ENCODE data around the gene SLC25A34. TPM values are rescaled to one million over a fixed set of nuclear protein-coding genes. Genes with fewer than 3 reads are reported as not detected.

The SLC25A34 gene
- total RNA-seq, 1 donor from 2014 or later, result 0.50 TPM

DNA sequence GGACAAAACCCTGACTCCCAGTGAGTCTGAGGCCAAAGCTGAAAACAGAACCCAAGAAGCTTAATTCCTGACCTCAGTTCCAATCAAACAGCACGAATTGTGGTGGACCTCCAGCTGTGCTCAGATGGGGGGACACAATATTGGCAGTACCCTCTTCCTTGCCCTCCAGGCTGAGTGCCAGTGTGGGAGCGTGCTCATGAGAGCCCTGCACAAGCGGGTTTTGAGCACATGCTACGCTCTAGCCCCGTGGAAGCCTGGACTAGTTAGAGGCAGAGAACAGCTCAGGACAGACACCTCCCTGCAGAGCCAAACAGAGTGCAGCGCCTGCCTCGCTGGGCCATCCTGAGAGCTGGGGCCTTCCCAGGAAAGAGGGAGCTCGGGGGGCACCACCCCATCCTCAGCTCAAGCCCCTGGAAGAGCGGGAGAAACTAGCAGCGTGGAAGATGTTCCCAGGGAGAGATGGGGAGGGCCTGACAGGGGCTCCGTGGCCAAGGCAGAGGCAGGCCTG lies 2.8 kb upstream of the SLC25A34 start:
- no peak for DNase-seq (ENCODE audit: low read depth)

DNA sequence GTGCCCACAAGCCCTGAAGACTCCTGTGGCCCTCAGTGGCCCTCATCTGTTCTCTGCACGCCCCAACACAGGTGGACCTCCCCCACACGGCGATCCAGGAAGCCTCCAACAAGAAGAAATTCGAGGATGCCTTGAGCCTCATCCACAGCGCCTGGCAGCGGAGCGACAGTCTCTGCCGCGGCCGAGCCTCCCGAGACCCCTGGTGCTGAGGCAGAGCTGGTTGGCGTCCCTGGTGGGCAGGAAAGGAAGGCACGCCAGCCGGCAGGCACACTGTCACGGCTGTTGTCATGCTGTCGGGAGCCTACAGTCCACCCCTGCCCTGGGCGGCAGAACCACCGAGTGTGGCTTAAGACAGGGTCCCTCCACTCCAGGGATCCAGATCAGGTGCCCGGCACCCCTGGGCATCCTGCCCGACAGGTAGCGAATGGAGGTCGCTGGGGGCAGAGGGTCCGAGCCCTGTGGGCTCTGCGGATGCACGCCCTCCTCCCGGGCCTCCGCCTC lies 2.3 kb upstream of the SLC25A34 start:
- no peak for DNase-seq (ENCODE audit: low read depth)

DNA sequence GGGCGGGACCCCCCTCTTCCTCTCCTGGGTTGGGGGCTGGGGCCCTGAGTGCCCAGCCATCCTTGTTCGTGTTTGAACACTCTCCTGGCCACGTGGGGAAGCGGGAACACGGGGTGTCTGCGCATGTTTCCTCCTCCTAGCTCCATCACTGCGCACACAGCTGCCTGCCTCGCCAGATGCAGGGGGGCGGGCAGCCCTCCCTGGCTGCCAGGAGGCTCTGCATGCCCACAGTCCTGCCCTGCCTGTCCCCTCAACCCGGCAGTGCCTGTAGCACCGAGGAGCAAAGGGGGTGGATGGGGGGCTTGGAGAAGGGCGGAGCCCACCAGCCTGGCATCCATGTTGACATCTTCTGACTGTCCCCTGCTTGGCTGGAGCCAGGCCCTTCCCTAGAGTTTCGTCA lies 1.8 kb upstream of the SLC25A34 start:
- DNase-seq (ENCODE audit: low read depth), result no peak

DNA sequence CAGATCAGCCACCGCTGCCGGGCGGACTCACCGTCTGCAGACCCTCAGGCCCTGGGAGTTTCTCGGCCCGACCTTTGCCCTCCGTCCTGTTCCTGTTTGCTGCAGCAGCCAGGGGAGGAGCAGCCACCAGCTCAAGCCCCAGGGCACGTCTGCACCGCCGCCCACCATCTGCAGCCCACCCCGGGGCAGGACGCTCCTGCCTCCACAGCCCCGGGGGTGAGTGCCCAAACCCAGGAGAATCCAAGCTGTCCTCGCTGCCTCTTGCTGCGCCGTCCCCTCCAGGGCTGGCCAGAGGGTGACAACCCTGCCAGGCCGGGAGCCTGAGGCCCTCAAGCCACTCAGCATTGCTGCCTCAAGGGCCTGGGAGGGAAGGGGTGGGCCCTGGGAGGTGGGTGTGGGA lies 1.2 kb upstream of the SLC25A34 start:
- no peak for DNase-seq (ENCODE audit: low read depth)

DNA sequence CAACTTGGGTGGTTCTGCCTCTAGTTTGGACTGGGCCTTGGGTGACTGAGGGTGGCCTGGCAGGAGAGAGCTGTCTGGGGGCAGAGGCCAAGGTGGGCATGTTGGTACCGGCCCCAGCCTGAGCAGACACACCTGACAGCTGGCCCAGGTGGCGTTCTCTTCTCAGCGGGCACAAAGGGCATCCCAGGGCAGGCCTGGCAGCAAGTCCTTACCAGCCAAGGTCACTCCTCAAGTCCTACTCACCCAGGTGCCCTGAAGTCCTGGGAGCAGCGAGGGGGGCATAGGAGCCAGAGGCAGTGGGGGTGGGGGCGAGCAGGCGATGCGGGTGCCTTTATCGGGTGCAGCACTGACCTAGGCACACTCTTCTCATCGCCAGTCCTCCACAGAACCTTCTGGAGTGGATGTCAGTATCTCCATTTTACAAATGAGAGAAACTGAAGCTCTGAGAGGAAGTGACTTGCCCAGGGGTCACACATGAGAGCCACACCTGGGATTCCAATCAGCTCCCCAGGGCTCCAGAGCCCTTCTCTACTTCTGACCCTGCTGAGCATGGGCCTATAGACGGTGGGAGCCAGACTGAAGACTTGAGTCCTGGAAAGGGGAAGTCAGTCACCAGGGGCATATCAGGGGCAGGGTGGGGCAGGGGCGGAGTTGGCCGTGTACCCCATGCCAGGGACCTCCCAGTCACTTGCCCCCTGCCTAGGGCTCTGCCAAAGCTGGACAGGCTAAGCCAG lies 587 bp upstream of the SLC25A34 start:
- no peak for DNase-seq (ENCODE audit: low read depth)

DNA sequence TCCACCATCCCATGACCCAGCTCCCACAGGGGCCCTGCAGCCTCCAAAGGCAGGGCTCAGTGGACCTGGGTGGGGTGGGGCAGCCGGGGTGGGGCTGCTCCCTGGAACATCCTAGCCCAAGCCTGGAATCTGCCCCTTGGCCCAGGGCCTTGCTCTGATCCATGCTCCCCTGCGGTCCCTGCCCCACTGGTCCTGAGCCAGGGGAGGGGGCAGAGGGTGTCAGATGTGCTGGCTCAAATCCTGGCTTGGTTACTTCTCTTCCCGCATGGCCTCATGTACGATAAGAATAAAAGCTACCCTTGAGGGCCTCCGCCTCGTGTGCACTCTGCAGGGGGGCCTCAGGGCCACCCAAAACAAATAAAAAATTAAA lies 819 bp downstream of the SLC25A34 start:
- no peak for DNase-seq (ENCODE audit: low read depth)

DNA sequence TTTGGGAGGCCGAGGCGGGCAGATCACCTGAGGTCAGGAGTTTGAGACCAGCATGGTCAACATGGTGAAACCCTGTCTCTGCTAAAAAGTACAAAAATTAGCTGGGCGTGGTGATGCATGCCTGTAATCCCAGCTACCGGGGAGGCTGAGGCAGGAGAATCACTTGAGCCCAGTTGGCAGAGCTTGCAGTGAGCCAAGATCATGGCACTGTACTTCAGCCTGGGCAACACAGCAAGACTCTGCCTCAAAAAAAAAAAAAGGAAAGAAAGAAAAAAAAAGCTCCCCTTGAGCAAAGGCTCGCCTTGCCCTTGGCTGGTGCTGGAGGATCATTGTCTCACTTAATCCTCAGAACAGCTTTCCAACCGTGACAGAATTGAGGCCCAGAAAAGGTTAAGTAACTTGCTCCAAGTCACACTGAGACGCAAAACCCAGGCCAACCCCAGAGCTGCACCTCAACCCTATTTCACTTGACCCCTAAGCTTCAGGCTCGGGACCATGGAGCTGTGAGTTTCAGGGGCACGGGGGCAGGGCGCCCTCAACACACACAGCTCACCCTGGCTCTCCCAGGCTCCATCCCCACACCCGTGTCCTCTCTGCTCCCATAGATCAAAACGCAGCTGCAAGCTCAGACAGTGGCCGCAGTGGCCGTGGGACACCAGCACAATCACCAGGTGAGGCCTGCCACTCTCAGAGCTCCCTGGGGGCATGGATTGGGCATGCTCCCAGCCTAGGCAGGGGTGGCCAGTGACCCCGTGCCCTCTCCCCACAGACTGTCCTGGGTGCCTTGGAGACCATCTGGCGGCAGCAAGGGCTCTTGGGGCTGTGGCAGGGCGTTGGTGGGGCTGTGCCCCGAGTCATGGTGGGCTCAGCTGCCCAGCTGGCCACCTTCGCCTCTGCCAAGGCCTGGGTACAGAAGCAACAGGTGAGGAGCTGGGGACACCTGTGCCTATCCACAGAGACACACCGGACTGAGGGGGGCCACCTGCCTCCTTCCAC lies 1.6 kb downstream of the SLC25A34 start:
- DNase-seq (ENCODE audit: low read depth), result no peak

DNA sequence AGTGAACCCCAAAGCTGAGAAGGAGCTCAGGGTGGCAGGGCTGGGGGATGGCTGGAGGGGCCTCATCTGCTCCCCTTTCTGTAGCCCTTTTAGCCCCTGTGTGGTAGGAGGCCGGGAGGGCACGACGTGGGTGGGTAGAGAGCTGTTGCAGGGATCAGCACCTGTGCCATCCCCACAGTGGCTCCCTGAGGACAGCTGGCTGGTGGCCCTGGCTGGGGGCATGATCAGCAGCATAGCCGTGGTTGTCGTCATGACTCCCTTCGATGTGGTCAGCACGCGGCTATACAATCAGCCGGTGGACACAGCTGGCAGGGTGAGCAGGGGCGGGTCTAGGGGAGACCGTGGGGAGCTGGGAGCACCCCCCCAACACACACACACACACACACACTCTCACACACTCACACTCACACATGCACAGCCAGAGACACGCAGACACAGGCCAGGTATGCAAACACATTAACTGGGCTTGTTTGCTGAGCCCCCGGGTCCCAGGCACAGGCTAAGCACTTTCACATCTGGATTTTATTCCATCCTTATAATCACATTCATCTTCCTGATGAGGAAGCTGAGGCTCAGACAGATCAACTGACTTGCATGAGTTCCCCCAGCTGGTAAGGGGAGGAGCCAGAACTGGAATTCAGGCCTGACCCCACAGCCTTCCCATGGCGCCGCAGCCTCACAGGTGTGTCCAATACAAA lies 2.5 kb downstream of the SLC25A34 start:
- no peak for DNase-seq (ENCODE audit: low read depth)

DNA sequence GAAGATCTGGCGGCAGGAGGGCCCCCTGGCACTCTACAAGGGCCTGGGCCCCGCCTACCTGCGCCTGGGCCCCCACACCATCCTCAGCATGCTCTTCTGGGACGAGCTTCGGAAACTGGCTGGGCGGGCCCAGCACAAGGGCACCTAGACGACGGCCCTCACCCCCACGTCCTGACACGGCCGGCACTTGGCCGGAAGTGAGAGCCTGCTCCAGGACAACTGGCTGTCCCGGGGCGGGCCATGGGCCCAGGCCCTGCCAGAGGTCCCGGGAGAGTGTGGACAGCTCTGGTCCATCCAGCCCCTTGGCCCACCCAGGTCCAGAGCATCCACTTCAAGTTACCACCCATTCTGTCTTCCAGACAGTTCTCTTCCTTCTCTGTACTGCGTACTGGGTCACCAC lies 3.2 kb downstream of the SLC25A34 start:
- DNase-seq (ENCODE audit: low read depth), result no peak

DNA sequence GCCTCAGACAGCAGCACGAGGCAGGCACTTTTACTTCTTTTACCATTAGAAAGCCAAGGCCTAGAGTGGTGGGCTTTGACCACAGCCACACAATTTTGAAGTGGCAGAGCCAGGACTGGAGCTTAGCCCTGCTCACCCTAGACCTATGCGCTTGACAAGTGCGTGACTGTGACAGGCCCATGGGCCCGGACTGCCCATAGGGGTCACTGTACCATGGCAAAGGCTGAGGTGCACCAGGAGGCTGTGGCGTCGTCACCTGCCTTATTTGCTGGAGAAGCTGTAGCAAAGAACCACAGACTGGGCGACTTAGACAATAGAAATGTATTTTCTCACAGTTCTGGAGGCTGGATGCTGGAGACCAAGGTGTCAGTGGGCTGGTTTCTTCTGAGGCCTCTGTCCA lies 3.7 kb downstream of the SLC25A34 start:
- no peak for DNase-seq (ENCODE audit: low read depth)

DNA sequence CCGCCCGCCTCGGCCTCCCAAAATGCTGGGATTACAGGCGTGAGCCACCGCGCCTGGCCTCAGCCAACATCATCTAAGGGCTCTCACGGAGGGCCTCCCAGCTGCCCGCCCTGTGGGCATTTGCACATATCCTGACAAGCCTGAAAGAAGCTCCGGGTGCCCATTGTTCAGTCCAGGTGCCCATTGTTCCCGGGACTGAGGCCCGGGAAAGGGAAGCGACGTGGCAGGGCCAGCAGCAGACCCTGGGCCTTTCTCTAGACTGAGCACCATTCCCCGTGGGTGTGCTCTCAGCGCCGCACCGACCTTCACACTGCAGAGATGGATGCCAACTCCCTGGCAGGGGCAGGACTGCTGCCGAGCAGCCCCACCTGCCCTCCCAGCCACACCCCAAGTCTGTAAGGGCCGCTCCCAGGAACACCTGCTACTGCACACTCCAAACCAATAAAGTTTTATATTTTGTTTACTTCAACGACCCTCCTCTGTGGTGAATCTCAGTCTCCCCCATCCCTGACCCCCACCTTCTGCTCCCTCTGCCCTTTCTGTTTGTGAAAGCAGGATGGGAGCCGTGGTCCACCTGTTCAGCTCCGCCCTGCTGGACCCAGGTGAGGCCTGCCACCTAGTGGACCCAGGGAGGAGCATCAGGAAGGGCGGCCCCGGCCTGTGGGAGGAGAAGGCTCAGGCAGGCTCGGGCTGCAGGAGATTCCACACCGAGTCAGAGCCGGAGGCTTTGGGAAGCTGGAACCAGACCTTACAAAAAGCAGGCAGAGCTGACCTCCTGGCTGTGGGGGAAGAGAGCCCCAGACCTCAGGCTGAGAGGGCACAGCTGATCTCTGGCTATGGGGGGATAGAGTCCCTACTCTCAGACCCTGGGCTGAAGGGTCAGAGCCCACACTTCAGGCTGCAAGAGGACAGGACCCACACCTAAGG lies 5.1 kb downstream of the SLC25A34 start:
- peak; percentile 42 for DNase-seq (ENCODE audit: low read depth)

DNA sequence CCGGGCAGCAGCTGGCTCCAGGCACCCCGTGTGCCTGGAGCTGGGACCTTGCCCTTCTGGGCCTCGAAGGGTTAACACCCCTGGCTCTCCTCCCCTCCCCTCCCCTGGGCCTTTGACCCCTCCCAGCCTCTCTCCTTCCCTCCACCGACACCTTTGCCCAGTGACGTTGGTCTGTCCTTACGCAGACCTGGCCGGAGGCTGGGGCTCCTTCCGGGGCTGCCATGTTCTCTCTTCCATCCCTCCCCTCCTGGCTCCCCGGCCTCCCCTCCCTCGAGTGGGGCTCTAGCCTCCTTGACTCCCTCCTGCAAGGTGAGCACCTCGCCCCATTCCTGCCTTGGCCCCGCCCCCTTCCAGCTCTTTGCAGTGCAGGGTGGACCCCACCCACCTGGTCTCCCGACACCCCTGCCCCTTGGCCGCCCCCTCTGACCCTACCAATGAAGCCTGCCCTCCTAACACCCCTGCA lies 6.3 kb downstream of the SLC25A34 start, which contains the start of gene TMEM82:
TMEM82 (plus strand) TSS at position 161 of the 463 bp plus-strand sequence; CDS start at position 222, 61 bp downstream.
- DNase-seq (ENCODE audit: low read depth), result no peak

DNA sequence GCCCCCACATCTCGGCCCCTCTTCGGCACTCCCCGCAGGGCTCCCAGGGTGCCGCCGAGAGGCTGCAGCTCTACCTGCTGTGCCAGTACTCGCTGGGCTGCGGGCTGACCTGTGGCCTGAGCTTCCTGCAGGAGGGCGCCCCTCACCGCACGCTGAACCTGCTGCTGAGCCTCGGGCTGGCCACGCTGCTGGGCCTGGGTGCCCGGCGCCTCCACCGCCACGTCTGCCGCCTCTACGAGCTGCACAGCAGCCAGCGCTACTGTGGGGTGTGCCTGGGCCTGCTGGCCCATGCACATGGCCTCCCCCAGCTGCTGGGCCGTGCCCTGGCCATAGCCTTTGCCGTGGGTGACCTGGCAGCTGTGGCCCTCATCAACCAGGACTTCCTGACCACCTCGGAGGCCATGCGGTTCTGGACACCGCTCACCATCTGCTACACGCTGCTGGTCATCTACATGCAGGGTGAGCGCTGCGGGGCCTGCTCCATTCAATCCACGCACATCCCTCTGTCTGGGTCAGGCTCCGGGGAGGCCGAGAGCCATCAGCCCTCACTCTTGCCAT lies 8.1 kb downstream of the SLC25A34 start:
- no peak for DNase-seq (ENCODE audit: low read depth)

DNA sequence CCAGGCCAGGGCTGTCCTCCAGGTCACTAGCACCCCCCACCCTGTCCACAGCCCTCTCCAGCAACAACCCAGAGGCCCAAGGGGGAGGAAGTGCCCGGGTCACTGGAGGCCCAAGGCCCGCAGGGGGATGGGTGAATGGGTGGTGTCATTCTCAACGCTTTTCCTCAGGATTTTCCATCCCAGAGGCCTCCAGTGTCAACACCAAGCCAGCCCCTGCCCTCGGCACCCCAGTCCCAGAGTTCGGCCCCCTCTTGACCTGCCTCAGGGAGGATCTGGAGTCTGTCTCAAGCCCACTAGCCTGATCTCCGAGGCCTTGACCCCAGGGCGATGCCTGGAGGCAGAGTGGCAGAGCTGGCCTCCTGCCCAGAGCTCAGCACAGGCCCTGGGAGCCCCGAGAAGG lies 11.3 kb downstream of the SLC25A34 start:
- no peak for DNase-seq (ENCODE audit: low read depth)

DNA sequence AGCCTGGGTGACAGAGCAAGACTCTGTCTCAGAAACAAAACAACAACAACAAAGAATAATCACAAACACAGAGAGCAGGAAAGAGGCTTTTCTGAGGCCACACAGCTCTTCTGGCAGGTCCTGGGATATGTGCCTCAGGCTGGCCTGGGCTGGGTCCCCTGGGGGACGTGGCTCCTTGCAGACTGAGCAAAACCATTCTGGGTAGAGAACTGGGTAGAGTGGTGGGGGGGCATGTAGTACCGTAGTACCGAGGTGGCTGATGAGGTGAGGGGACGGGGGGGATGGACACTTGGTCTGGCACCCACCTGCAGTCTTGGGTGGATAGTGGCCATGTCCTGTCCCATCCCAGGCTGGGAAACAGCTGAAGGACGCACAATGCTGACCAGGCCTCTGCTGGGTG lies 12.2 kb downstream of the SLC25A34 start:
- no peak for DNase-seq (ENCODE audit: low read depth)

DNA sequence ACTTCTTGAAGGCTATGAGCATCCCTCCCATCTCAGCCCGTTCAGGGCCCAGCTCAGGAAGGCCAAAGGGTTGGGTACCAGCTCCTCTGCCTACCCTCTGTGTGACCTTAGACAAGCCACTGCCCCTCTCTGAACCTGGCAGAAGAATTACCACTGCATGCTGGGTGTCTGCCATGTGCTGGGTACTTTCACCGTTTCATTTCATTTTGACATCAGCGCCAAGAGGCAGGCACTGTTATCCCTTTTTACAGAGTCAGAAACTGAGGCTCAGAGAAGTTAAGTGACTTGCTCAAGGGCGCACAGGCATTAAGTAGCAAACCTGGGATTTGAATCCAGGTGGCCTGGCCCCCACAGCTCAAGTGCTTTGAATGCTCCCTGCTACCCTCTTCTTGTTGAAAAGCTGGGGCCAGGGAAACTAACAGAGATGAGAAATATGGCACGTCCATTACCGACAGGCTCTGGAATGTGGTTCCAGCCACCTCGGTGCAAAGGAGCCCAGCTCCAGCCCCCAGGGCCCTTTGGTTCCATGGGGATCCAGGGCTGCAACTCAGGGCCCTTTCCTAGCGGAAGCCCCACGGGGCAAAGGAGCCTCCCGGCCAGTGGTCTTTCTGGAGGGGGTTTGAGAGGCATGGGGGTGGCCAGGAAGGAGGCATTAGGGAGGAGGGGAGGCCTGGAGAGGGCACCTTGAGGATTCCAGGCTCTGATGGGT lies 12.8 kb downstream of the SLC25A34 start:
- no peak for DNase-seq (ENCODE audit: low read depth)

DNA sequence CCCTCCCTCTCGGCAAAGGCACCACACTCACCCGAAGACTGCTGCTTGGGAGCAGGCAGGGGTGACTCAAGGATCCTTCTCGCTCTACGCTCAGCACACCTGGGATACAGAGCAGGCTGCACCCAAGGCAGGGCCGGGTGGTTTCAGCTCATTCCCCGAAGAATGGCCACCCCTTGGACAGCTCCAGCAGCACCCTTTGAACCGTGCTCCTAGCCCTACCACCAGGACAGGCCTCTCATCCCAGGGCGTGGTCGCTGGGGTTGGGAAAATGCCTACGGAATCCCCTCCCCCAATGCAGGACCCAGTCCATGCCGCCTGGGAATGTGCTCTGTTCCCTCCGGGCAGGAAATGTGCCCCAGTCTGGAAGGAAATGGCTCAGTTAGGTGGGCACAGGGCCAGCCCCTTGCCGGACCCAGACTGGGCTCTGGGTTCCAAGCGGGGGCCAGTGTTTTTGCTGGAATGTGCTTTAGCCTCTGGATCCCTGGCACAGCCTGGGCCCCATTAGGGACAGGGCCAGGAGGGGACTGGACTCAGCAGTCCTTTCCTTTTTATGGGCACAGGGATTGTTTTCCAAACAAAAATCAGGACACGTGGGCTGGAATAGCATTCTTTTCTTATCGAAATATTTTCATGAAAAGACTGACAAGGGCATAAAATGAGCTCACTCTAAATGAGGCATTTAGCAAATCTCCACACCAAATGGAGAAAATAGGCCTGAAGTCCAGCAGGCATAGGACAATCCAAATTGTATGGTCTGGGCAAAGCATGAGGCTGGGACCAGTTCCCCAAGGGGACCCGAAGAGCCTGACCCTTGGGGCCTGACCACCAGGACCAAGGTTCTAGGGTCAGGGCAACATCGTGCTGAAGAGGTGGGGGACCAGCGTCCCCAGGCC lies 13.6 kb downstream of the SLC25A34 start:
- peak; percentile 30 for DNase-seq (ENCODE audit: low read depth)

DNA sequence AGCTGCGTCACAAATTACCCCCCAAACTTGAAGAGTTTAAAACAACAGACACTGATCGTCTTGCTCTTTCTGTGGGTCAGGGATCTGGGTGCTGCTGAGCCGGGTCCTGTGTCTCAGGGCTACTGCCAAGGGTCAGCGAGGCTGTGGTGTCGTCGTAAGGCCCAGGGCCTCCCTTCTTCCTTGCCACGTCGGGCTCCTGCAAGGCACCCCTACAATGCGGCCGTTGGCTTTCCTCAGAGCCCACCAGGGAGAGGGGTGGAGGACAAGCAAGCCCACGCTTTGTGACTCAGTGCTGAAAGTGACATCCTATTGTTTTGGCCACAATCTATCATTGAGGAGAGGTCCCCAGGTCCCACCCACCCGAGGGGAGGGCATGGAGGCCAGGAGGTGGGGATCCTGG lies 14.9 kb downstream of the SLC25A34 start:
- no peak for DNase-seq (ENCODE audit: low read depth)

DNA sequence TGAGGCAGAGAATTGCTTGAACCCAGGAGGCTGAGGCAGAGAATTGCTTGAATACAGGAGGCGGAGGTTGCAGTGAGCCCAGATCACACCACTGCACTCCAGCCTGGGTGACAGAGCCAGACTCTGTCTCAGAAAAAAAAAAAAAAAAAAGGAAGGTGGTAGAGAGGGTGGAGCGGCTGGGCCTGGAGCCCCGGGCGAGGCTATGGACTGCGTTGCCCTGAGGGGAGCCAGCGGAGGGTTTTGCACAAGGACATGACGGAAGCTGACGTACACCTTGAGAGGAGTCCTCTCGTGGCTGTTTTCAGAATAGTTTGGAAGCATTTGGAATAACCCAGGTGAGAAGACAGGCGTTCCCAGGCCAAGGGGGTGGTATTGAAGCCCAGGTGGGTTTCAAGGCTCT lies 15.7 kb downstream of the SLC25A34 start:
- DNase-seq (ENCODE audit: low read depth), result no peak
